Testis (tissue), 2 donors: ENCODE measurements around the gene PRMT5.

ENCODE experiments used
- CTCF ChIP-seq, 3 experiments: fragments of 450-650 bp in 2 of 3; fragments of 200-600 bp in 1 of 3; sonication (generic) in 1 of 3; IDR thresholded peaks; one replicate each; pipeline ENCODE4 v1.5.1; 2016 to 2019; ENCODE audit warnings: antibody characterized with exemption in 3 of 3, mild to moderate bottlenecking in 2 of 3, moderate library complexity in 1 of 3
- POLR2A ChIP-seq: fragments of 450-650 bp; IDR thresholded peaks from one replicate; pipeline ENCODE4 v1.6.1; 2017; ENCODE audit warnings: antibody characterized with exemption, mild to moderate bottlenecking, moderate library complexity

GRCh38 chr14:22897357-22897756 lies 31.8 kb downstream of the PRMT5 start:
- no peak for TF ChIP-seq CTCF (IDR thresholded peaks at IDR 0.05)
- TF ChIP-seq POLR2A, result no peak
